Stimulated activated CD4-positive, alpha-beta T cell treated with anti-CD3 and anti-CD28 coated beads, TNF-alpha, amount 100 ng/mL, for 1 hour (primary cell): ENCODE data around the gene CDH7.

Experiments used
- DNase-seq, 3 donors: peaks; one replicate each; pipeline ENCODE4 v3.0.0-alpha.2; 2020; ENCODE audit warnings: low read depth in 3 of 3, low spot score in 1 of 3

CDH7 gene

DNA sequence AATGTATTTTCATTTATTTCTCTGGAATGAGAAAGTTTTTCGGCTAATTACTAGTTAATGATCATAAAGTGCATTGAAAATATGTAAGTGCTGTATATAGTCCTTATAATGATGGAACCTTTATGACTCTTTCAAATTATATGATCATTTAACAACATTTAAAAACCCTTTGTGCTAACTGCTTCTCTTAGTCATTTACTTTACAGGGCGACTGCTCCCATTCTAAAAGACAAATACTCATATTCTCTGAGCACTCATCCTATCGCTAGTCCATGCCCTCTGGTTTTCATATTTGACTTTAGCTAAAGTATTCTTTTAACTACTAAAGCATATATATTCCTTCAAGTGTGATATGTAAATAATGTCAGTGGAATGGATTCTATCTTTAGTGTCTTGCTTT, 168.2 kb downstream of the CDH7 start:
- DNase-seq = no peak

DNA sequence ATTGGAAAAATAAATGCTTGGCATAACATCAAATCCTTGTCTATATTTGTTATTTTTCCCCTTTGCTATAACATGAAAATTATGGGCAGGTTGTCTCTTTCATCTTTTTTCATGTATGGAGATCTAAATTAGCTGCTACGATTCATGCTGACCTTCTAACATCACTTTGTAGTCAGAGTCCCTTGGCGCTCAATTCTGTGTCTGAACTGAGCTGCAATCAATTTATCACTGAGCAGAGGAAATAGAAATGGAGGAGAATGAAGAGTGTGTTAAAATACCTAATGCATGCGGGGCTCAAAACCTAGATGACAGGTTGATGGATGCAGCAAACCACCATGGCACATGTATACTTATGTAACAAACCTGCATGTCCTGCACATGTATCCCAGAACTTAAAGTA, 168.9 kb downstream of the CDH7 start:
- no peak for DNase-seq

DNA sequence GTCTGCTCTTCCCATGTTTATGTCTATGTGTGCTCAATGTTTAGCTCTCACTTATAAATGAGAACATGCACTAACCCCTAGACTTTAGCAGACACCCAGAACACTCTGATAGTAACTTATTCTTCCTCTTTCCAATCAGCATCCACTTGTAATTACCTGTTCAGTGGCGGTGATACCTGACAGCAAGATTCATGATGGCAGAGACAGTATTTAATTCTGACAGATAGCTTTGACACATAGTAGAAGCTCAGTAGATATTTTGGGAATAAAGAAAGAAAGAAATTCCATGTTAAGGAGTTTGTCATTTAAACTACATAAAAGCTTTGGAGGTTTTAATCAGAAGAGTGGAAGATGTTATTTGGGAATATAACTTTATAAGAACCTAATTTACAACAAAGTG, 171.3 kb downstream of the CDH7 start:
- no peak for DNase-seq

DNA sequence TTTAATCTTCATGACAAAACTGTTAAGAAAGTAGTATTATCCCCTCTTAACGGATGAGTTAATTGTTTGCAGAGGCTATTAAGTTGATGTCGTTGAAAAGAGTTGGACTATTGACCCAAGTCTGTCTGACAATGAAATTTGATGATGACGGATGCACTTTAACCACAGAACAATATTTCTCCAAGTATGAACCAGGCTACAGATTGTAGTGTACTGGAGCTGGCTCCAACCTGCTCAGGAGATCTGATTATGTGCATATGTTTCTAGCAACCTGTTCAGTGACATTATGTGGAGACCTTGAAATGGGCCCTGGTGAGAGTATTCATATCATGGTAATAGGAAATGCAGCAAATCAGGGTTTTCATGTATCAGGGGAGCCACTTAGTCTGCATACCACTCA, 174.1 kb downstream of the CDH7 start:
- DNase-seq = no peak

DNA sequence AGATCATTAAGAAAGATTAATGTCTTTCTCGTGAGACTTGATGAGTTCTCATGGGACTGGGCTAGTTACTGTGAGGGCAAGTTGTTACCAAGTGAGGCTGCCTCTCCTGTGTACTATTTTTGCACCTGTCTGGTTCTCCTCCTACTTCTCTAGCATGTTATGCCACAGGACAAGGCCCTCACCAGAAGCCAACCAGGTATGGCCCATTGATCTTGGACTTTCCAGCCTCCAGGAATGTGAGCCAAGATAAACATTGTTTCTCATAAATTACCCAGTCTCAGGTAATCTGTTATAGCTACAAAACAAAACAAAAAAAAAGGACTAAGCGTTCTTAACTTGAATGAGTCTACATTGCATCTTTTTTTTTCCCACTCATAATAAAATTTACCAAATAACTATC, 184.1 kb downstream of the CDH7 start:
- no peak for DNase-seq

DNA sequence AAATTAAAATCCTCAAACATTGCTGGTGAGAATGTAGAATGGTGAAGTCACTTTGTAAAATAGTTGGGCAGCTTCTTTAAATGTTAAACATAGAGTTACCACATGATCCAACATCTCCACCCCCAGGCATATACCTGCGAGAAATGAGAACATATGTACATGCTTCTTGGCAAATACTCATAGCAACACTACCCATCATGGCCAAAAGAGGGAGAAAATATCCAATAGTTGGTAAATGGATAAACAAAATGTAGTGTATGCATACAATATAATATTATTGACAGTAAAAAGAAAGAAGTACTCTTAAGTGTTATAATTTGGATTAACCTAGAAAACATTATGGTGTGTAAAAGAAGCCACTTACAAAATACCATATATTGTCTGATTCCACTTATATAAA, 185.9 kb downstream of the CDH7 start:
- DNase-seq = no peak

DNA sequence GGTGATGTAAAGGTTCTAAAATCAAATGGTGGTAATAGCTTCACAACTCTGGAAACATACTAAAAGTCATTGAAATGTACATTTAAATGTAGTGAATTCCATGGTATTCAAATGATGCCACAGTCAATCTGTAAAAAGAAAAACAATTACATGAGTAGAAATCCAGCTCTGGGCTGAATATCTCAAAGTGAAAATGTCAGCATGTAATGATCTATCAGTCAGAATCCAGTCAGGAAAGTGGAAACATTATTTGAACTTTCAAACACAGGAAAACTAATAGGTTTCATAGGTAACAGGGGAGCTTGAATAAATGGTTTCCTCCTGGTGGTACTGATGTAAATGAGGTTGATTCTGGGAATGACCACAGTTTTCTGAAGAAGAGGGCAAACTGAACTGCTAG, 186.4 kb downstream of the CDH7 start:
- DNase-seq = no peak

DNA sequence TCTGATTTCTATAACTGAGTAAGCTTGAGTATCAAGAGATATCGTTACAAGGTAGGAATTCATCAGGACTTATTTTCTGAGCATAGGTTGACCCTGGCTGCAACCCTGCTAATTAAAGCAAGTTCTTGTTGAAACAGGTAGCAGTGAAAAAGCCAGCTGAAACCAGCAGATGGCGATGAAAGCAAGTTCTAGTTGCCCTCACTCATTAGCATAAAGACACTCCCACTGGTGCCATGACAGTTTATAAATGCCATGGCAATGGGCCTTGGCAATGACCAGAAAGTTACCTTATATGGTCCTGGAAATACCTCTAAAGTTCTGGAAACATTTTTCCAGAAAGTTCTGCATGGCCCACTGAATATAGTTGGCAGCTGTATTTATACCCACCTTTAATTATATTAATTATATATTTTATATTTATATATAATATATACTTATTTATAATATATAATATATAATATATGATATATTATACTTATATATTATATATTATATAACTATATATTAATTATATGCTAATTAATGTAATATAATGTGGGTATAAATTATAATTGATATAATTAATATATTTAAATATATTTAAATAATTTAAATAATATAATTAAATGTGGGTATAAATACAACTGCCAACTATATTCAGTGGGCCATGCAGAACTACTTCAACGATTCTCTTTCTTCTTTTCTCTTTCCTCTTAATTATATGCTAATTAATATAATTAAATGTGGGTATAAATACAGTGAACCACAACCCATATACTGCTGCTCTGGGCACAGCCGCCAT, 188.0 kb downstream of the CDH7 start:
- DNase-seq = no peak
